Psoas muscle (tissue), 8 donors: Measurements from ENCODE around the gene SEMA4D. TPM values are rescaled to one million over a fixed set of nuclear protein-coding genes. Genes with fewer than 3 reads are reported as not detected.

Experiments
- ATAC-seq, 4 donors: fragments of 200-7000 bp; cut with Tn5 transposase; one replicate each; pipeline ENCODE4 v1.9.1; 2020; ENCODE audit warnings: moderate library complexity in 3 of 4, mild to moderate bottlenecking in 2 of 4
- DNase-seq, 2 donors: peaks; one replicate each; pipeline ENCODE4 v3.0.0-alpha.2; 2020
- H3K27ac ChIP-seq: fragments of 200-600 bp; one replicate; pipeline ENCODE4 v1.8.0; 2022
- H3K27me3 ChIP-seq, 3 donors: fragments of 200-600 bp in 1 of 3; one replicate each; pipeline versions ENCODE4 v1.6.1 to v1.8.0; 2013 to 2022; ENCODE audit warnings: low read length in 2 of 3, mild to moderate bottlenecking in 2 of 3, moderate library complexity in 1 of 3; ENCODE audit not compliant: insufficient read depth in 3 of 3
- H3K36me3 ChIP-seq, 2 donors: fragments of 200-600 bp in 1 of 2; one replicate each; pipeline versions ENCODE4 v1.6.1 to v1.8.0; 2013 to 2022; ENCODE audit warnings: low read depth in 1 of 2, mild to moderate bottlenecking in 1 of 2, moderate library complexity in 1 of 2; ENCODE audit not compliant: insufficient read depth in 1 of 2
- H3K4me1 ChIP-seq: fragments of 200-600 bp; one replicate; pipeline ENCODE4 v1.8.0; 2022
- H3K4me3 ChIP-seq: fragments of 200-600 bp; one replicate; pipeline ENCODE4 v1.8.0; 2022; ENCODE audit warnings: mild to moderate bottlenecking
- H3K9me3 ChIP-seq: fragments of 200-600 bp; one replicate; pipeline ENCODE4 v1.8.0; 2022
- CTCF ChIP-seq: fragments of 200-600 bp; IDR thresholded peaks from one replicate; pipeline ENCODE4 v1.8.0; 2022; ENCODE audit warnings: antibody characterized with exemption
- whole genome bisulfite sequencing, 3 donors: extraction: QIAGEN DNeasy Blood & Tissue Kit; methylation state at CpG; one replicate each; pipeline versions ENCODE4 v1.1.6 to v1.1.7; 2013; 5-methylcytosine and 5-hydroxymethylcytosine counted together
- intact Hi-C, 2 donors: fragments of 100-400 bp; cut with DNase I; formaldehyde crosslinking; loops; one replicate each; pipeline versions ENCODE4 v1.11.0 to v1.14.2; 2022
- polyA plus RNA-seq, 3 donors: library from polyadenylated mRNA; stranded (reverse); fragments of 200-250 nt; gene quantifications; one replicate each; pipeline ENCODE4 v1.2.3, GENCODE V29; 2013
- total RNA-seq, 4 donors: library from RNA; stranded (reverse); fragmentation: NEBNext Ultra II Directional in 2 of 4; extraction: Animal tissue kit (Norgen Biotek cat#: 25700) in 2 of 4; gene quantifications; one replicate each; pipeline versions ENCODE4 v1.2.1 to v1.2.4, GENCODE V29; 2021 to 2023
- donor health status: healthy with polysubstance abuse.
- donor health status: DM: no; HTN: no; CAD: no; lungs with moderate emphysema.
- donor health status: Bipolar disorder and iron deficiency.
- donor health status: healthy.
- donor health status: DM: yes; HTN: yes; CAD: no.
- donor health status: DM: no; HTN: no; CAD: no.
- donor health status: DM: no; HTN: no; CAD: no.
- donor health status: DM: yes; HTN: yes; CAD: no.

SEMA4D gene
- total and polyA plus RNA-seq, 7 donors, result 9.3 to 111 (median 32.1) TPM

- H3K36me3 ChIP-seq, result no peaks in the 10 kb centered on the region
- ATAC-seq, result no peak
- WGBS, 3 donors, result 72 to 81% (median 76%) methylated on average over 3 of the region's 3 CpGs
- H3K4me1 ChIP-seq, result peaks cover 57% of the 10 kb centered on the region
- DNase-seq, result no peak
- H3K27me3 ChIP-seq, result no peaks in the 10 kb centered on the region
- H3K27ac ChIP-seq, result peak overlapping the region; percentile 77
- no peaks in the 10 kb centered on the region for H3K9me3 ChIP-seq
- intact Hi-C loops, result loop anchor here in 1 of 2 donors (5.0 kb wide), 1 partner anchor 36 kb away; no protein-coding TSS in a partner anchor
- no peak for TF ChIP-seq CTCF
- no peak overlapping the region for H3K4me3 ChIP-seq
These were observed 56.3 kb downstream of the SEMA4D start for GRCh38 chr9:89441655-89441970.

- DNase-seq, result peak in 1 of 2 donors; percentile 52
- intact Hi-C loops, result loop anchor here in 1 of 2 donors (5.0 kb wide), 1 partner anchor 36 kb away; no protein-coding TSS in a partner anchor
- no peaks in the 10 kb centered on the region for H3K9me3 ChIP-seq
These were observed 56.8 kb downstream of the SEMA4D start for GRCh38 chr9:89440951-89441654.

GRCh38 chr9:89440548-89440947 is 57.4 kb downstream of the SEMA4D start:
- intact Hi-C loops, result loop anchor here in 1 of 2 donors (5.0 kb wide), 1 partner anchor 37 kb away; no protein-coding TSS in a partner anchor
- 46 to 71% (median 55%) methylated on average over 7 of the region's 7 CpGs for WGBS, 3 donors
- DNase-seq, result peak; percentile 77 to 91

More at GRCh38 chr9:89440951-89441654, 56.8 kb downstream of the SEMA4D start:
- Histone ChIP-seq H3K36me3 (no peaks in the 10 kb centered on the region), H3K27me3 (no peaks in the 10 kb centered on the region), H3K27ac (peak overlapping the region; percentile 77), H3K4me3 (no peak overlapping the region), H3K4me1 (peaks cover 52% of the 10 kb centered on the region)
- peak; percentile 3 to 36 (median 28) for ATAC-seq
- 48 to 86% (median 59%) methylated on average over 16 of the region's 16 CpGs for WGBS, 3 donors
- no peak for TF ChIP-seq CTCF

GRCh38 chr9:89440046-89440445 is 57.9 kb downstream of the SEMA4D start:
- Histone ChIP-seq H3K36me3 (no peaks in the 10 kb centered on the region), H3K4me1 (peaks cover 50% of the 10 kb centered on the region), H3K27ac (peak overlapping the region; percentile 77), H3K27me3 (no peaks in the 10 kb centered on the region), H3K4me3 (no peak overlapping the region), H3K9me3 (no peaks in the 10 kb centered on the region)
- 81 to 97% (median 94%) methylated on average over 7 to 8 of the region's 8 CpGs for WGBS, 3 donors
- peak in 1 of 4 donors; percentile 3 for ATAC-seq
- TF ChIP-seq CTCF, result no peak
- intact Hi-C loops, result loop anchor here in 1 of 2 donors (5.0 kb wide), 1 partner anchor 37 kb away; no protein-coding TSS in a partner anchor
- peak in 1 of 2 donors; percentile 44 for DNase-seq

More at GRCh38 chr9:89440548-89440947, 57.4 kb downstream of the SEMA4D start:
- no peaks in the 10 kb centered on the region for H3K27me3 ChIP-seq
- no peaks in the 10 kb centered on the region for H3K36me3 ChIP-seq
- peaks cover 51% of the 10 kb centered on the region for H3K4me1 ChIP-seq
- no peak for TF ChIP-seq CTCF
- H3K27ac ChIP-seq, result peak overlapping the region; percentile 77
- peak; percentile 89 to 96 (median 96) for ATAC-seq
- no peaks in the 10 kb centered on the region for H3K9me3 ChIP-seq
- H3K4me3 ChIP-seq, result no peak overlapping the region
